Right lobe of liver (tissue), 6 donors: ENCODE measurements around the gene FLAD1. TPM values are rescaled to one million over a fixed set of nuclear protein-coding genes. Genes with fewer than 3 reads are reported as not detected.

Experiments
- ATAC-seq, 4 donors: fragments of 200-7000 bp; cut with Tn5 transposase; one replicate each; pipeline ENCODE4 v1.9.1; 2020; ENCODE audit warnings: mild to moderate bottlenecking in 4 of 4, moderate library complexity in 4 of 4
- DNase-seq, 3 donors: peaks; one replicate each; pipeline ENCODE4 v3.0.0-alpha.2; 2020
- H3K27ac ChIP-seq, 3 donors: fragments of 200-600 bp; one replicate each; pipeline ENCODE4 v1.8.0; 2022
- H3K27me3 ChIP-seq, 2 donors: fragments of 200-600 bp; one replicate each; pipeline ENCODE4 v1.8.0; 2022
- H3K36me3 ChIP-seq, 4 donors: fragments of 200-600 bp; sonication (generic) in 1 of 4; one replicate each; pipeline versions ENCODE4 v1.5.1 to v1.8.0; 2017 to 2022; ENCODE audit warnings: control low read depth in 1 of 4
- H3K4me1 ChIP-seq, 4 donors: fragments of 200-600 bp; sonication (generic) in 1 of 4; one replicate each; pipeline versions ENCODE4 v1.5.1 to v1.8.0; 2017 to 2022; ENCODE audit warnings: control low read depth in 1 of 4
- H3K4me3 ChIP-seq, 3 donors: fragments of 200-600 bp; one replicate each; pipeline ENCODE4 v1.8.0; 2022
- H3K9me3 ChIP-seq, 4 donors: fragments of 200-600 bp; sonication (generic) in 1 of 4; one replicate each; pipeline versions ENCODE4 v1.5.1 to v1.8.0; 2017 to 2022; ENCODE audit warnings: control low read depth in 1 of 4
- CTCF ChIP-seq, 4 donors: fragments of 200-600 bp in 3 of 4; fragments of 450-650 bp in 1 of 4; IDR thresholded peaks; one replicate each; pipeline versions ENCODE4 v1.5.1 to v1.8.0; 2016 to 2022; ENCODE audit warnings: antibody characterized with exemption in 4 of 4, mild to moderate bottlenecking in 2 of 4
- POLR2A ChIP-seq: fragments of 450-650 bp; IDR thresholded peaks from one replicate; pipeline ENCODE4 v1.6.1; 2017; ENCODE audit warnings: antibody characterized with exemption, mild to moderate bottlenecking
- WGBS: methylation state at CpG from one replicate; pipeline ENCODE4 v1.1.6; 2018; ENCODE audit warnings: low coverage, low lambda C conversion rate; ENCODE audit not compliant: insufficient coverage; ENCODE audit errors: missing lambda C conversion rate; 5-methylcytosine and 5-hydroxymethylcytosine counted together
- intact Hi-C, 2 donors: fragments of 100-400 bp; cut with DNase I; formaldehyde crosslinking; loops; one replicate each; pipeline versions ENCODE4 v1.11.2 to v1.14.1; 2022
- total RNA-seq, 6 experiments: library from RNA; depleted of rRNA in 2 of 6; stranded (reverse); fragments of >200 nt in 2 of 6; fragmentation: NEBNext Ultra II Directional in 3 of 6; extraction: Animal tissue kit (Norgen Biotek cat#: 25700) in 3 of 6; gene quantifications; one replicate each; pipeline versions ENCODE4 v1.1.0 to v1.2.4, GENCODE V29; 2016 to 2023
- donor health status: DM: no; HTN: yes; CAD: no.
- donor health status: DM: no; HTN: no; CAD: no.
- donor health status: DM: no; HTN: no; CAD: no.
- donor health status: DM: no; HTN: yes; CAD: no.
- donor health status: DM: no; HTN: yes; CAD: no.

Gene FLAD1
- total RNA-seq, 6 experiments from 2014 or later: 18.3 to 33.1 (median 24.6) TPM

GRCh38 chr1:155003227-155003765 lies 20.2 kb downstream of the FLAD1 start:
- WGBS: 0% methylated on average over 10 of the region's 37 CpGs
- DNase-seq: peak in 2 of 3 donors; percentile 32 to 57
- H3K9me3 ChIP-seq: no peaks in the 10 kb centered on the region
- H3K36me3 ChIP-seq: no peaks in the 10 kb centered on the region
- TF ChIP-seq CTCF (IDR thresholded peaks at IDR 0.05) (no peak), POLR2A (no peak)
- peak overlapping the region; percentile 81 to 95 (median 94) for H3K27ac ChIP-seq
- peak overlapping the region; percentile 84 to 93 (median 91) for H3K4me3 ChIP-seq
- intact Hi-C loops: no loop called here
- ATAC-seq: no peak
- no peaks in the 10 kb centered on the region for H3K27me3 ChIP-seq
- peaks cover 0 to 58% (median 25%) of the 10 kb centered on the region in 4 donors for H3K4me1 ChIP-seq

- no peaks in the 10 kb centered on the region for H3K9me3 ChIP-seq
- H3K4me3 ChIP-seq: peak overlapping the region; percentile 84 to 93 (median 91)
- ATAC-seq (peak; percentile 3 to 34 (median 8)), DNase-seq (peak; percentile 81 to 93 (median 87))
- H3K36me3 ChIP-seq: no peaks in the 10 kb centered on the region
- intact Hi-C loops: no loop called here
- H3K27ac ChIP-seq: peak overlapping the region; percentile 81 to 95 (median 94)
- no peak for TF ChIP-seq CTCF (IDR thresholded peaks at IDR 0.05)
- peak; percentile 53 for TF ChIP-seq POLR2A
- WGBS: 1% methylated on average over 13 of the region's 34 CpGs
- no peaks in the 10 kb centered on the region for H3K27me3 ChIP-seq
- peaks cover 0 to 62% (median 28%) of the 10 kb centered on the region in 4 donors for H3K4me1 ChIP-seq
Observed at GRCh38 chr1:155003766-155004351, 20.7 kb downstream of the FLAD1 start.

- H3K4me1 ChIP-seq: peaks cover 0 to 59% (median 29%) of the 10 kb centered on the region in 4 donors
- H3K36me3 ChIP-seq: no peaks in the 10 kb centered on the region
- peak overlapping the region; percentile 84 to 93 (median 91) for H3K4me3 ChIP-seq
- H3K9me3 ChIP-seq: no peaks in the 10 kb centered on the region
- peak overlapping the region; percentile 81 to 95 (median 94) for H3K27ac ChIP-seq
- DNase-seq: peak in 2 of 3 donors; percentile 24 to 50
- WGBS: 18% methylated on average over 5 of the region's 5 CpGs
- TF ChIP-seq POLR2A: no peak
- no peak for TF ChIP-seq CTCF (IDR thresholded peaks at IDR 0.05)
- no peak for ATAC-seq
- intact Hi-C loops: no loop called here
- no peaks in the 10 kb centered on the region for H3K27me3 ChIP-seq
Observed at GRCh38 chr1:155004352-155005075, 21.4 kb downstream of the FLAD1 start.

GRCh38 chr1:155005076-155006011 lies 22.2 kb downstream of the FLAD1 start:
- intact Hi-C loops: no loop called here
- 15% methylated on average over 2 of the region's 17 CpGs for WGBS
- DNase-seq: peak; percentile 80 to 95 (median 93)
- peak overlapping the region; percentile 84 to 93 (median 91) for H3K4me3 ChIP-seq
- TF ChIP-seq CTCF (IDR thresholded peaks at IDR 0.05) (no peak), POLR2A (peak; percentile 40)
- no peaks in the 10 kb centered on the region for H3K36me3 ChIP-seq
- peak overlapping the region; percentile 81 to 95 (median 94) for H3K27ac ChIP-seq
- no peaks in the 10 kb centered on the region for H3K9me3 ChIP-seq
- peaks cover 0 to 60% (median 26%) of the 10 kb centered on the region in 4 donors for H3K4me1 ChIP-seq
- H3K27me3 ChIP-seq: no peaks in the 10 kb centered on the region
- ATAC-seq: peak; percentile 19 to 38 (median 38)
